HepG2 (cell line): ENCODE results near the gene MYBPC2. TPM values are rescaled to one million over a fixed set of nuclear protein-coding genes. Genes with fewer than 3 reads are reported as not detected.

Experiments used
- ATAC-seq: fragments of 200-7000 bp; cut with Tn5 transposase; 3 replicates; pipeline ENCODE4 v1.9.1; 2020; ENCODE audit warnings: mild to moderate bottlenecking, moderate library complexity
- BruUV-seq: library from RNA; stranded (reverse); fragments of 400-500 nt; replicated peaks from 2 replicates; lab custom pipeline; 2021; lab: Mats Ljungman, UMichigan
- CTCF ChIA-PET: fragments of 300-600 bp; formaldehyde crosslinking; extraction: SDS; loops from one replicate; lab custom pipeline; 2021; ENCODE audit warnings: low total read pairs, inconsistent platforms, low intra/inter-chr PET ratio; lab: Yijun Ruan, JAX
- POLR2A ChIA-PET: fragments of 350-600 bp; sonication (Branson Sonifier 250); formaldehyde crosslinking; loops from one replicate; lab custom pipeline; 2020; ENCODE audit warnings: antibody characterized with exemption, inconsistent platforms; lab: Yijun Ruan, JAX
- DNase-seq: peaks from one replicate; pipeline ENCODE4 v3.0.0-alpha.2; 2015; ENCODE audit warnings: low spot score
- FAIRE-seq: peaks from 3 replicates; lab custom pipeline; 2011; peaks lifted over from hg19 to GRCh38; lab: Jason Lieb, UNC
- H2AFZ ChIP-seq: one replicate; pipeline ENCODE4 v1.6.1; 2011; ENCODE audit warnings: low read length, inconsistent platforms
- H3K27ac ChIP-seq: fragments of 300-600 bp; 3 replicates; pipeline ENCODE4 v1.8.0; 2011; ENCODE audit warnings: mixed run types, mild to moderate bottlenecking, mixed read lengths, low read length, inconsistent platforms; ENCODE audit not compliant: insufficient read depth; ENCODE audit errors: extremely low read length
- H3K27me3 ChIP-seq, 2 experiments: fragments of 200-600 bp in 1 of 2; 2 replicates in 1 of 2; 3 replicates in 1 of 2; pipeline versions ENCODE4 v1.6.0 to v1.8.0; 2011; ENCODE audit warnings: low read length in 2 of 2, mild to moderate bottlenecking in 2 of 2, moderate library complexity in 2 of 2, inconsistent platforms in 1 of 2; ENCODE audit not compliant: insufficient read depth in 2 of 2, control insufficient read depth in 1 of 2
- H3K36me3 ChIP-seq, 2 experiments: fragments of 200-600 bp in 1 of 2; replicated peaks in 1 of 2; 2 replicates in 1 of 2; 3 replicates in 1 of 2; pipeline versions ENCODE4 v1.5.1 to v1.8.0; 2011; ENCODE audit warnings: low read length in 2 of 2, inconsistent platforms in 1 of 2; ENCODE audit not compliant: insufficient read depth in 2 of 2, control insufficient read depth in 1 of 2
- H3K4me1 ChIP-seq: 2 replicates; pipeline ENCODE4 v1.5.1; 2012; ENCODE audit warnings: low read length, inconsistent platforms; ENCODE audit not compliant: insufficient read depth
- H3K4me2 ChIP-seq: 2 replicates; pipeline ENCODE4 v1.6.0; 2011; ENCODE audit warnings: low read depth, low read length, inconsistent platforms
- H3K4me3 ChIP-seq, 3 experiments: fragments of 200-600 bp in 1 of 3; sonication (generic), shearing (Covaris generic) in 1 of 3; replicated peaks in 1 of 3; 2 replicates each; pipeline ENCODE4 v1.5.1; 2011 to 2016; ENCODE audit warnings: low read length in 3 of 3, inconsistent platforms in 2 of 3, low read depth in 2 of 3, mild to moderate bottlenecking in 2 of 3, control low read depth in 1 of 3, mixed read lengths in 1 of 3; ENCODE audit not compliant: insufficient read depth in 1 of 3
- H3K79me2 ChIP-seq: one replicate; pipeline ENCODE4 v1.6.1; 2011; ENCODE audit warnings: low read length, inconsistent platforms; ENCODE audit not compliant: insufficient read depth
- H3K9ac ChIP-seq: 2 replicates; pipeline ENCODE4 v1.6.0; 2011; ENCODE audit warnings: mild to moderate bottlenecking, low read depth, low read length, inconsistent platforms; ENCODE audit not compliant: insufficient read depth
- H3K9me3 ChIP-seq: 2 replicates; pipeline ENCODE4 v1.5.1; 2012; ENCODE audit warnings: mild to moderate bottlenecking, low read length
- H4K20me1 ChIP-seq: 2 replicates; pipeline ENCODE4 v1.6.0; 2011; ENCODE audit warnings: inconsistent platforms, mild to moderate bottlenecking, low read length, moderate library complexity; ENCODE audit not compliant: insufficient read depth
- ARID3A ChIP-seq: IDR thresholded peaks from 2 replicates; pipeline ENCODE4 v1.6.1; 2012; ENCODE audit warnings: low read depth, low read length, improper control_type of control experiment
- BCL3 ChIP-seq: sonication (generic); formaldehyde crosslinking; IDR thresholded peaks from 2 replicates; pipeline ENCODE4 v1.5.1; 2020; ENCODE audit warnings: mild to moderate bottlenecking, missing genetic modification reagents, moderate library complexity
- KMT2A ChIP-seq: sonication (generic); formaldehyde crosslinking; IDR thresholded peaks from 2 replicates; pipeline ENCODE4 v1.4.0; 2020; ENCODE audit warnings: missing genetic modification reagents
- MAZ ChIP-seq, 2 experiments: sonication (generic) in 1 of 2; formaldehyde crosslinking in 1 of 2; IDR thresholded peaks; 2 replicates each; pipeline versions ENCODE4 v1.5.0 to v1.6.1; 2012 to 2020; ENCODE audit warnings: low read depth in 2 of 2, mild to moderate bottlenecking in 2 of 2, borderline replicate concordance in 1 of 2, improper control_type of control experiment in 1 of 2, low read length in 1 of 2, missing genetic modification reagents in 1 of 2, moderate library complexity in 1 of 2
- MLLT10 ChIP-seq: sonication (generic); formaldehyde crosslinking; IDR thresholded peaks from 2 replicates; pipeline ENCODE4 v1.4.0; 2020; ENCODE audit warnings: missing genetic modification reagents
- NAIF1 ChIP-seq: sonication (generic); formaldehyde crosslinking; IDR thresholded peaks from 2 replicates; pipeline ENCODE4 v1.5.0; 2020; ENCODE audit warnings: mild to moderate bottlenecking, missing genetic modification reagents, borderline replicate concordance
- NR2F1 ChIP-seq, 2 experiments: fragments of 450-650 bp in 1 of 2; formaldehyde crosslinking in 1 of 2; IDR thresholded peaks; 2 replicates each; pipeline versions ENCODE4 v1.5.0 to v1.6.1; 2016 to 2020; ENCODE audit warnings: mild to moderate bottlenecking in 1 of 2, missing compliant biosample characterization in 1 of 2, missing genetic modification reagents in 1 of 2, moderate library complexity in 1 of 2
- POLR2AphosphoS5 ChIP-seq: IDR thresholded peaks from 2 replicates; pipeline ENCODE4 v1.6.1; 2012; ENCODE audit warnings: low read depth, low read length
- TBX2 ChIP-seq: sonication (generic); formaldehyde crosslinking; IDR thresholded peaks from 2 replicates; pipeline ENCODE4 v1.5.0; 2020; ENCODE audit warnings: missing genetic modification reagents, mild to moderate bottlenecking, borderline replicate concordance
- THAP8 ChIP-seq: sonication (generic); formaldehyde crosslinking; IDR thresholded peaks from 2 replicates; pipeline ENCODE4 v1.5.1; 2020; ENCODE audit warnings: missing genetic modification reagents, mild to moderate bottlenecking, borderline replicate concordance
- TRIM24 ChIP-seq: sonication (generic); formaldehyde crosslinking; IDR thresholded peaks from 2 replicates; pipeline ENCODE4 v1.8.0; 2022; ENCODE audit warnings: mild to moderate bottlenecking, missing genetic modification reagents
- ZBTB38 ChIP-seq: sonication (generic); formaldehyde crosslinking; IDR thresholded peaks from 2 replicates; pipeline ENCODE4 v1.5.1; 2020; ENCODE audit warnings: mild to moderate bottlenecking, missing genetic modification reagents
- ZNF724P ChIP-seq: sonication (generic); formaldehyde crosslinking; IDR thresholded peaks from 2 replicates; pipeline ENCODE4 v1.8.0; 2022; ENCODE audit warnings: missing genetic modification reagents, borderline replicate concordance
- ZNF740 ChIP-seq: sonication (generic); formaldehyde crosslinking; IDR thresholded peaks from 2 replicates; pipeline ENCODE4 v1.4.0; 2020; ENCODE audit warnings: missing genetic modification reagents
- ZNF746 ChIP-seq: sonication (generic); formaldehyde crosslinking; IDR thresholded peaks from 2 replicates; pipeline ENCODE4 v1.8.0; 2022; ENCODE audit warnings: mild to moderate bottlenecking, missing genetic modification reagents
- ZNF770 ChIP-seq: sonication (generic); formaldehyde crosslinking; IDR thresholded peaks from 2 replicates; pipeline ENCODE4 v1.5.0; 2020; ENCODE audit warnings: mild to moderate bottlenecking, missing genetic modification reagents
- ZSCAN25 ChIP-seq: sonication (generic); formaldehyde crosslinking; IDR thresholded peaks from 2 replicates; pipeline ENCODE4 v1.8.0; 2022; ENCODE audit warnings: mild to moderate bottlenecking, missing genetic modification reagents
- WGBS: methylation state at CpG from one replicate; pipeline ENCODE4 v1.1.6; 2017; ENCODE audit warnings: low lambda C conversion rate; 5-methylcytosine and 5-hydroxymethylcytosine counted together
- in situ Hi-C: cut with HindIII; loops from 2 replicates; pipeline ENCODE4 v1.10.0; 2017; ENCODE audit warnings: low pct_unique_long_range_greater_than_20kb; ENCODE audit not compliant: extremely low pct_ligation_motif_present
- intact Hi-C: fragments of 100-400 bp; cut with micrococcal nuclease; formaldehyde crosslinking; loops from one replicate; pipeline ENCODE4 v1.10.0; 2022; ENCODE audit not compliant: unreplicated experiment
- polyA plus RNA-seq, 8 experiments: library from polyadenylated mRNA; depleted of rRNA in 3 of 8; stranded (reverse) in 7 of 8; unstranded in 1 of 8; fragments of >200 nt; fragmentation: Illumina TruSeq in 4 of 8; extraction: Trizol in 4 of 8; gene quantifications; 2 replicates each; pipeline versions ENCODE4 v1.2.1 to v1.2.3, GENCODE V29; 2011 to 2016; ENCODE audit warnings: low read depth in 4 of 8, missing spikeins in 1 of 8, mixed read lengths in 1 of 8; ENCODE audit not compliant: insufficient read depth in 1 of 8
- total RNA-seq, 5 experiments: library from RNA; depleted of rRNA; stranded (reverse); fragments of >200 nt; fragmentation: Illumina TruSeq; extraction: Trizol; gene quantifications; 2 replicates each; pipeline ENCODE4 v1.2.3, GENCODE V29; 2016; ENCODE audit warnings: low read depth in 1 of 5

The MYBPC2 gene
- total and polyA plus RNA-seq, 2 of the 13 experiments (the other 11 are each of a cell fraction or from before 2014, with no cell fraction given), result not detected

- Histone ChIP-seq H3K27me3 (peaks cover 9 to 23% of the 10 kb centered on the region in 2 experiments; a peak in 4 of 5 replicates), H3K9me3 (peaks cover 15% of the 10 kb centered on the region), H3K36me3 (no peaks in the 10 kb centered on the region), H3K27ac (no peak overlapping the region), H3K4me1 (no peaks in the 10 kb centered on the region), H3K4me3 (no peak overlapping the region), H2AFZ (no peak overlapping the region), H3K4me2 (no peak overlapping the region), H4K20me1 (no peaks in the 10 kb centered on the region), H3K9ac (no peak overlapping the region), H3K79me2 (no peaks in the 10 kb centered on the region)
- no TSS peak for BruUV-seq
- WGBS, result 25% methylated on average over 8 of the region's 10 CpGs
- intact Hi-C loops (no loop called here), in situ Hi-C loops (no loop called here)
- ATAC-seq, result no peak
- TF ChIP-seq BCL3 (CRISPR knock-in tag) (no peak), ZNF724P (CRISPR knock-in tag) (no peak), MLLT10 (CRISPR knock-in tag) (no peak), NR2F1 (CRISPR knock-in tag; IDR thresholded peaks at IDR 0.05) (no peak), POLR2AphosphoS5 (no peak), ZNF740 (no peak), TRIM24 (CRISPR knock-in tag) (no peak), ZNF770 (CRISPR knock-in tag) (no peak), THAP8 (no peak), NAIF1 (no peak), ZNF746 (CRISPR knock-in tag) (no peak), ARID3A (no peak), TBX2 (CRISPR knock-in tag) (no peak), ZBTB38 (CRISPR knock-in tag) (no peak), ZSCAN25 (no peak), KMT2A (CRISPR knock-in tag) (no peak), MAZ (IDR thresholded peaks at IDR 0.05; ENCODE audit: borderline replicate concordance, low read depth, low read length) (no peak), MAZ (CRISPR knock-in tag; IDR thresholded peaks at IDR 0.05; ENCODE audit: low read depth) (no peak)
- DNase-seq, result no peak
- ChIA-PET CTCF (no interaction called here), POLR2A (no interaction called here)
- FAIRE-seq, result no peak
These were observed 52.7 kb downstream of the MYBPC2 start for GRCh38 chr19:50485284-50485955.
